Inferior parietal cortex (tissue), 1 donor: ENCODE data around the gene PPP6R2.
A peak's percentile ranks its signal among the peaks of the same experiment; 100 is the strongest.
"Not testable (repeated sequence)": the region's sequence is repeated elsewhere in the genome, so short reads cannot be mapped to it uniquely, and the experiment has no call there.

Source experiments
- DNase-seq: peaks from one replicate; pipeline ENCODE4 v3.0.0-alpha.2; 2016; ENCODE audit errors: extremely low spot score

PPP6R2 gene

DNA sequence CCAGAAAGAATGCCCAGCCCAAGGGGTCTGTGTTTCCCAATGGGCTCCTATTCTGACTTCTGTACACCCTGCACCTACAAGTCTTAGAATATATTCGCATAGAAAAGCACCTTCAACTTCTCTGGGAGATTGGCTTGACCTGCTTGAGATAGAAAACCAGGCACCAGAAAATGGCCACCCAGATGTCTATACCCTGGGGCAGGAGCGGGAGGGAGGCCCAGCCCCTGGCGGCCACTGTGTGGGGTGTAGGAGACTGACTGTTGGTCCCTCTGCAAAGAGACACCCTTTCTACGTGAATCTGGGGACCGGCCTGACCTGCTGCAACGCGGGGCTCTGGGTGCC lies 24.8 kb upstream of the PPP6R2 start:
- DNase-seq: no peak

DNA sequence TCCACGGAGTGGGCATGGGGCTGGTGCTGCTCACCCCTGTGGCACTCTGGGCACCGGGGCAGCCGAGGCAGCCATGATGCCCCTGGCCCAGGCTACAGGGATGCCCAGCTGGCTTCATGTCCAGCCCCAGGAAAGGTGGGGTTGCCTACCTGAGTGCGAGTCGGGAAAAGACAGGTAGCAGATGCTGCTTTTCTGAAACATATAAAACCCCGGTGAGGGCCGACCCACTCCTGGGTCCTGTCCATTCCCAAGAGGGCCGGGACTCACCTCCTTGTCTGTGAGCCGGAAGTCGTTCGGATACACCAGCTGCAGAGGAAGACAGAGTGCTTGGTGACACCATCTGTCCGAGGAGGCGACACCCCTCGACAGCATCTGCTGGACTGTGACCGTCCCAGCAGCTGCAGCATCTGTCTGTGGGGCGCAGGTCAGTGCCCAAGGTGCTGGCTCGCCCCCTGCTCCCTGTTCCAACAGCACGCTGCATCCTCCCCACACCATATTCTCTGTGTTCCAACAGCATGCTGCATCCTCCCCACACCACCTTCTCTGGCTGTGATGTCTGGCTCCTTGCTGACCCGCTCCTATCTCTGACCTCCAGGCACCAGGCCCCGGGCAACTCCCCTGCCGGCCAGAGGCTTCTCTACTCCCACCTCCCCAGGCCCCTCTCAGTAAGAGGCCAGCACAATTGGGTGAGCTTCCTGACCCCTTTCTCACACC lies 24.3 kb upstream of the PPP6R2 start:
- DNase-seq: no peak

DNA sequence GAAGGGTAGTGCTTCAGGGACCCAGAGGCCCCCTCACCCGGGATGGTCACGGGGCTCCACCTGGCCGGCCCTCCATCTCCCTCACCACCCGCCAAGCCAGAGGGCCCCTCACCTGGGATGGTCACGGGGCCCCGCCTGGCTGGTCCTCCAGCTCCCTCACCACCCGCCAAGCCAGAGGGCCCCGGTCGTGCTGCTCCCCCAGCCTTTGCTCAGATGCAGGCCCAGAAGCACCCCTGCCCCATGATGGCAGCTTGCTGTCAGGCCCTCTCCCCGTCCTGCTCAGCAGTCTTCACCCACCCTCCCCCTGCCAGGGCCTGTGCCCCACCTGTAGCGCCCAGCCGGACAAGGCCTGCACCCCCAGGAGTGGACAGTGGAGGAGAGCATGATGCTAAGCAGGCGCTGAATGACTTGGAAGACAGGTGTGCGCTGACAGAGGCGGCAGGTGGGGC lies 23.6 kb upstream of the PPP6R2 start:
- no peak for DNase-seq

DNA sequence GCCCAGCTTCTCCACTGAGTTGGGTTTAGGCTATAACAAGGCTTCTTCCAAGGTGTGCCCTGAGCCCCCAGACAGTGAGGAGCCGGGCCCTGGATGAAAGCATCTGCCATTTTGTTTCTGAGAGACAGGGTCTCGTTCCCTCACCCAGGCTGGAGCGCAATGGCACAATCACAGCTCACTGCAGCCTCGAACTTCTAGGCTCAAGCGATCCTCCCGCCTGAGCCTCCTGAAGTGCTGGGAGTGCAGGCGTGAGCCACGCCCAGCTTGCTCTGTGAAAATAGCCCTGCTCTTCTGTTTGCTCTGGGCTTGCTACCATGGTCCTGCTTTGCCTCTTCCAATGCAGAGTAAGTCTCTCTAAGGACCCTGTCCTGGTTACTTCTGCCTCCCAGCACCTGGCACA lies 23.0 kb upstream of the PPP6R2 start:
- DNase-seq: no peak

DNA sequence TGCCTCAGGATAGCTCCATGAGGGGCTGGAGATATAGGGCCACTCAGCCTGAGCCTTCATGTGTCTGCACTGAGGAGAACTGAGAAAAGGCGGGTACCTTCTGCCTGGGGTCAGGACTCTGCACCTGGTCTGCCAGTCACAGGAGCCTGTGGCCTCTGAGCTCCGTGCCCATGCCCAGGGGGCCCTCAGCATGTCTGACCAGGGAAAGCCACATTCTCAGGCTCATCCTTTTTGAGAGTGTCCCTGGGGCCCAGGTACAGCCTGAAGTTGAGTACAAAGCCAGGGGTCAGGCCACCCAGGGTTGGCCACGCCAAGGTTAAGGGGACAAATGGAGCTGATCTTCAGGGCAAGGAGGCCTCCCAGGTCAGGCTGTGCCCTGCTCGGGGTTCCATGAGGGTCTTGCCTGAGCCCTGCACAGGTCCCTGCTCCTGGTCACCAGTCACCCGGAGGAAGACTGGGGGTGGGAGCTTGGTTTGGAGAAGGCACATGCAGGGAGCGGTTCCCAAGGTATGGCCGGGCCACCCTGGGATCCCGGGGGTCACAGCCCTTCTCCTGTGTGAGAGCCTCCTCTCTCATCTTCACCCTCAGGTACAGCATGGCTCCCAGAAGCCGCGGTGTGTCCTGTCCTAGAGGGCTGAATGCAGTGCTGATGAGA lies 22.3 kb upstream of the PPP6R2 start:
- no peak for DNase-seq

DNA sequence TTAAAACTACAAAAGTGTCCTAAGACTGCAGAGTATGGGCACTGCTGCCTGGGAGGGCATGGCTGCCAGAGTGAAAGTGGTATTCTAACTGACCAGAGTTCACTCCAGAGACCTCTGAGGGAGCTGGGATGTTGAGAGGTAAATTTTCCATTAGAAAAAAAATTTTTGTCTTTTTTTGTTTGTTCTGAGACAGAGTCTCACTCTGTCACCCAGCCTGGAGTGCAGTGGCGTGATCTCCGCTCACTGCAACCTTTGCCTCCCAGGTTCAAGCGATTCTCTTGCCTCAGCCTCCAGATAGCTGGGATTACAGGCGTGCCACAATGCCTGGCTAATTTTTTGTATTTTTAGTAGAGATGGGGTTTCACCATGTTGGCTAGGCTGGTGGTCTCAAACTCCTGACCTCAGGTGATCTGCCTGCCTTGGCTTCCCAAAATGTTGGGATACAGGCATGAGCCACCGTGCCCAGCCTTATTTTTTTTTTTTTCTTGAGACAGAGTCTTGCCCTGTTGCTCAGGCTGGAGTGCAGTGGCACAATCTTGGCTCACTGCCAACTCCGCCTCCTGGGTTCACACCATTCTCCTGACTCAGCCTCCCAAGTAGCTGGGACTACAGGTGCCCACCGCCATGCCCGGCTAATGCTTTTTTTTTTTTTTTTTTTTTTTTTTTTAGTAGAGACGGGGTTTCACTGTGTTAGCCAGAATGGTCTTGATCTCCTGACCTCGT lies 20.6 kb upstream of the PPP6R2 start:
- not testable (repeated sequence) for DNase-seq

DNA sequence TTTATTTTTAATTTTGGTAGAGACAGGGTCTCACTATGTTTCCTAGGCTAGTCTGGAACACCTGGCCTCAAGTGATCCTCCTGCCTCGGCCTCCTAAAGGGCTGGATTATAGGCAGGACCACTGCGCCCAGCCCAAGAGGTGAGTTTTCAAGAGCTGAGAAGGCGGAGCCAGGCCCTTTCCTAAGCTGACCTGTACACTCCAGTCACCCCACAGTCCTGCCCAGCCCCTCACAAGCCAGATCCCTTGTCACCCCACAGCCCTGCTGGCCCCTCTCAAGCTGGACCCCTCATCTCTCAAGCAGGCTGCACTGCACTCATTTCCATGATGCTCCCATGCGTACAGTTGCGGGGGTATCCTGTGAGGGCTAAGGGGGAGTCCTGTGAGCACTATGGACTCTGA lies 19.2 kb upstream of the PPP6R2 start:
- no peak for DNase-seq

DNA sequence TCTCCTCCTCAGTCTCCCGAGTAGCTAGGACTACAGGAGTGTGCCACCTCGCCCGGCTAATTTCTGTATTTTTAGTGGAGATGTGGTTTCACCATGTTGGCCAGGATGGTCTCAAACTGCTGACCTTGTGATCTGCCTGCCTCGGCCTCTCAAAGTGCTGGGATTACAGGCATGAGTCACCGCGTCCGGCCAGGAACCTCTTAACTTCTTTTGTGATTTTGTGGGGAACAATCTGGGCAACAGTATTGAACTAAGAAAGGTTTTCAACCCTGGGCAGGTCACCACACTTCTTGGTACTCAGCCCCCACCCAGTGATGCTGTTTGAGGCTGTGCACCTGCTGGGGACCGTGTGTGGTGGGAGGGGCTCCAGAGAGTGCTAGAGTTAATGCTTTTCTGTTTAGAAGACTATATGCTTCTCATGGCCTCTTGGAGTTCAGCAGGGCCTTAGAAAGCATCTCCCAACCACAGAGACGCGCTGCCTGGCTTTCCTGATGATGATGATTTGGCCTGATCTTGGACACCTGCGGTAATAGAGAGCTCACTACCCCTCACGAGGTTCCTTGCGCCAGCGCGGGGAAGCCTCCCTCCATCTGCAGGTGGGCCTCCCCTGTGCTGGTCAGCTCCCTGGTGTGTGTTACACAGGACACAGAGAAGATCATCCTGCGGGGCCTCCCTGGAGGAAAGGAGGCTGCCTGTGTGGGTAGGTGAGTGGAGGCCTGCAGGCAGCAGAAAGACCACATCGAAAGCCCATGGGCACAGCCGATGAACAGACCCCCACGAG lies 17.5 kb upstream of the PPP6R2 start:
- DNase-seq: no peak

DNA sequence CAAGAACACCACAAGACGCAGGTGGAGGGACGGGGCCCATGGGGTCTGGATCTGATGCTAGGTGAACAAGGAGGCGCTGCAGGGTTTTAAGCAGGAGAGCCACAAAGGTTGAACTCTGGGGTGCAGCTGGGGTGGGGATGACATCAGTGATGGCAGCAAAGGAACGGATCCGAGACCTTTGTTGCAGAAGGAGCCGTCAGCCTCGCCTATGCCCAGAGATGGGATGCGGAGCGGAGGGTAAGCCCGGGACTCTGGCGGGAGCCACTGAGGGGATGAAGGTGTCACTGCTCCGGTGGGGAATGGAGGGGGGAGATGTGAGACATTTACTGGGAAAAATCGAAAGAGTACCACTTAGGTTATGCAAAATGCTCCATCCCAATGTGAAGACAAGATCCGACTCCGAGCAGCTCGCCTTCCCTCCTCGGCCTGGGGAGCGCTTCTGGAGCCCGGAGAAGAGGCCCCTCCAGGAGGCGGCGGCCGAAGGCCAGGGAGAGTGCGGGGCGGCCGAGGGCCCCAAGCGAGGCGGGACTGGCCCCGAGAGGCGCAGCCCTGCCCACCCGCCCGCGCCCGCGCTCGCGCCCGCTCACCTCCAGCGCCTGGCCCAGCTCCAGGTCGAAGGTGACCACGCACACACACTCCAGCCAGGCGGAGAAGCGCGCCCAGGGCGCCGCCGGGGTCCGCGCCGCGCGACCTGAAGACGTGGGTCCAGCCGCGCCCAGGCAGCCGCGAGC lies 16.7 kb upstream of the PPP6R2 start:
- DNase-seq: no peak

DNA sequence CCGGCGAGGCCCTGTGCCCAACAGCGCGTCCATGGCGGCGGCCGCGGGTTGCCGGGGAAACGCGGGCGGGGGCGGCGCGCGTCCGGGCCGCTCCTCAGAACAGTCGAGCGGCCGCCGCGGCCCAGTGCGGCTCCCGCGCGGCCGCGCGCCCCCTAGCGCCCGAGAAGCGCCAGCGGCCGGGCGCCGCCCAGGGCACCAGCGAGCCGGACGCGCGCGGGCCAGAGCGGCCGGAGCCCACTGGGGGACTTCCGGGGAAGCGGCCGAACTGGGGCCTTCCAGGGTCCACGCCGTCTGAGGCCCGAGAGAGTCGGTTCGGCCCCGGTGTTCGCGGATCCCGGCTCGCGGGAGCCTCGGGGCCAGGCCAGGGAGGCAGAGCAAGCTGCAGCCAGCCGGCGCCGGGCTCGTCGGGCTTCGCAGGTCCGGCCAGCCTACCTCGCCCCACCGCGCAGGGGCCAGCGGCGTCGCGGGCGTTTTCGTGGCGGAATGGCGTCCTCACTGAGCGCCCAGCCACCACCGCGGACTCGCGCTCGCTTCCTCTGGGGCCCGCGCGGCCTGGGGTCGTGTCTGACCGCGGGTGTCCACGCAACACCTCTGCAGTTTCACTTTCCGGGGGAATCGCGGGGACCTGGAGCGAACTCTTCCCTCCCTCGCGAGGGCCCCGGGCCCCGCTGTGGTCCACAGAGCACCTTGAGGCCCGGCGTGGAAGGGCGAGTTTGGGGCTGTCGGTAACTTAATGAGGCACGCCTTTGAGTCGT lies 16.0 kb upstream of the PPP6R2 start, which contains the start of gene DENND6B:
TSS of gene DENND6B (minus strand) at position 57 of the 755 bp plus-strand sequence. CDS start at position 33, 24 bp downstream.
- DNase-seq: peak; percentile 82

DNA sequence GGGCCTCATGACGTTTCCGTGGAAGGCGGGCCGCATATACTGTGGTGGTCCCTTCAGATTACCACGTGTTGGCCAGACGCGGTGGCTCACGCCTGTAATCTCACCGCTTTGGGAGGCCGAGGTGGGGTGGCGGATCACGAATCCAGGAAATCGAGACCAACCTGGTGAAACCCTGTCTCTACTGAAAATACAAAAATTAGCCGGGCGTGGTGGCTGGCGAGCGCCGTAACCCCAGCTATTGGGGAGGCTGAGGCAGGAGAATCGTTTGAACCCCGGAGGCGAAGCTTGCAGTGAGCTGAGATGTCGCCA lies 15.5 kb upstream of the PPP6R2 start:
- DNase-seq: no peak

DNA sequence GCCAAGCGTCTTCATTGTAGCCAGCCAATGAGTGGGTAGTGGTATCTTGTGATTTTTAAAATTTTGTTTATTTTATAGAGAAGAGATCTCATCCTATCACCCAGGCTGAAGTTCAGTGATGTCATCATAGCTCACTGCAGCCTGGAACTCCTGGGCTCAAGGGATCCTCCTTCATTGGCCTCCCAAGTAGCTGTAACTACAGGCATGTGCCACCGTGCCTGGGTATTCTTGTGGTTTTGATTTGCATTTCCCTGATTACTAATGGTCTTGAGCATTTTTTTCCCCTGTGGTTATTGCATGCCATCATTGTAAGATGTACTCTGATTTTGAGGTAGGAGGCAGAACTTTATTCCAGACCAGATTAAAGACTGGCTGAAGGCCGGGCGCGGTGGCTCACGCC lies 13.9 kb upstream of the PPP6R2 start:
- no peak for DNase-seq

DNA sequence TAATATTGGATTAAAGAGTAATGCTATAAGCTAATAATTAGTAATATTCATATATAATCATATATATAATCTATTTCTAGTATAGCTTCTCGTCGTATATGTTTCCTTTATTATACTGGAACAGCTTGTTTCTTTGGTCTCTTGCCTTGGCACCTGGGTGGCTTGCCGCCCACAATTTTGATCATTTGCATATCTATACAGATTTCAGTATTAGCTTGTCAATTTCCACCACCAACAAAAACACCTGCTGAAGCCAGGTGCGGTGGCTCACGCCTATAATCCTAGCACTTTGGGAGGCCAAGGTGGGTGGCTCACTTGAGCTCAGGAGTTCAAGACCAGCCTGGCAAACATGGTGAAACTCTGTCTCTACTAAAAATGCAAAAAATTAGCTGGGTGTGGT lies 8.7 kb upstream of the PPP6R2 start:
- not testable (repeated sequence) for DNase-seq

DNA sequence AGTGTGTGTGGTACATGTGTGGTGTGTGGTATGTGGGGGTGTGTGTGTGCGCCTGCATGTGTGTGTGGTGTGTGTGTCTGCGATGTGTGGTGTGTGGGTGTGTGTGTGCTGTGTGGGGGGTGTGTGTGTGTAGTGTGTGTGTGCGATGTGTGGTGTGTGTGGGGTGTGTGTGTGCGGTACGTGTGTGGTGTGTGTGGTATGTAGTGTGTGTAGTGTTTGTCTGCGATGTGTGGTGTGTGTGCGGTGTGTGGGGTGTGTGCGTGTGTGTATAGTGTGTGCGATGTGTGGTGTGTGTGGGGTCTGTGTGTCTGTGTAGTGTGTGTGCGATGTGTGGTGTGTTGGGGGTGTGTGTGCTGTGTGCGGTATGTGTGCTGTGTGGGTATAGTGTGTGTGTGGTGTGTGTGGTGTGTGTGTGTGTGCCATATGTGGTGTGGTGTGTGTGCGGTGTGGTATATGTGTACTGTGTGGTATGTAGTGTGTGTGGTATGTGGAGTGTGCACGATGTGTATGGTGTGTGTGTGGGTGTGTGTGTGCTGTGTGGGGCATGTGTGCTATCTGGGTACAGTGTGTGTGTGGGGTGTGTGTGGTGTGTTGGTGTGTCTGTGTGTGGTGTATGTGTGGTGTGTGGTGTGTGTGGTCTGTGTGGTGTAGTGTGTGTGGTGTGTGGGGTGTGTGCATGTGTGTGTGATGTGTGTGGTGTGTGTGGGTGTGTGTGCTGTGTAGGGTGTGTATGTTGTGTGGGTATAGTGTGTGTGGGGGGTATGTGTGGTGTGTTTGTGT lies 5.7 kb upstream of the PPP6R2 start:
- no peak for DNase-seq

DNA sequence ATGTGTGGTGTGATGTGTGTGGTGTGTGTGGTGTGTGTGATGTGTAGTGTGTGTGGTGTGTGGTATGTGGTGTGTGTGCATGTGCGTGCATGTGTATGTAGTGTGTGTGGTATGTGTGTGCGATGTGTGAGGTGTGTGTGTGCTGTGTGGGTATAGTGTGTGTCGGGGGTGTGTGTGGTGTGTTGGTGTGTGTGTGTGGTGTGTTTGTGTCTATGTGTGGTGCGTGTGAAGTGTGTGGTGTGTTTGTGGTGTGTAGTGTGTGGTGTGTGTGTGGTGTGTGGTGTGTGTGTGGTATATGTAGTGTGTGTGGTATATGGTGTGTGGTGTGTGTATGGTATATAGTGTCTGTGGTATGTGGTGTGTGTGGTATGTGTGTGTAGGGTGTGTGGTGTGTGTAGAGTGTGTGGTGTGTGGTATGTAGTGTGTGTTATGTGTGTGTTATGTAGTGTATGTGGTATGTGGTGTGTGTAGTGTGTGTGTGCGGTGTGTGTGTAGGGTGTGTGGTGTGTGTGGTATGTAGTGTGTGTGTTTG lies 5.0 kb upstream of the PPP6R2 start:
- DNase-seq: no peak

DNA sequence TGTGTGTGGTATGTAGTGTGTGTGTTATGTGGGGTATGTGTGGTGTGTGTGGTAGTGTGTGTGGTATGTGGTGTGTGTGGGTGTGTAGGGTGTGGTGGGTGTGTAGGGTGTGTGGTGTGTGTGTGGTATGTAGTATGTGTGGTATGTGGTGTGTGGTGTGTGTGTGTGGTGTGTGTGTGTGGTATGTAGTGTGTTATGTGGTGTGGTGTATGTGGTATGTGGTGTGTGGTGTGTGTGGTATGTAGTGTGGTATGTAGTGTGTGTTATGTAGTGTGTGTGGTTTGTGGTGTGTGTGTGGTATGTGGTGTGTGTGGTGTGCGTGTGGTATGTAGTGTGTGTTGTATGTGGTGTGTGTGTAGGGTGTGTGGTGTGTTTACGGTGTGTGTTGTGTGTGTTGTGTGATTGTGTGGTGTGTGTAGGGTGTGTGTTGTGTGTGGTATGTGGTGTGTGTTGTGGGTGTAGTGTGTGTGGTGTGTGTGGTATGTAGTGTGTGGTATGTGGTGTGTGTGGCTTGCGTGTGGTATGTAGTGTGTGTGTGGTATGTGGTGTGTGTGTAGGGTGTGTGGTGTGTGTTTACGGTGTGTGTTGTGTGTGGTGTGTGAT lies 4.2 kb upstream of the PPP6R2 start:
- DNase-seq: no peak

DNA sequence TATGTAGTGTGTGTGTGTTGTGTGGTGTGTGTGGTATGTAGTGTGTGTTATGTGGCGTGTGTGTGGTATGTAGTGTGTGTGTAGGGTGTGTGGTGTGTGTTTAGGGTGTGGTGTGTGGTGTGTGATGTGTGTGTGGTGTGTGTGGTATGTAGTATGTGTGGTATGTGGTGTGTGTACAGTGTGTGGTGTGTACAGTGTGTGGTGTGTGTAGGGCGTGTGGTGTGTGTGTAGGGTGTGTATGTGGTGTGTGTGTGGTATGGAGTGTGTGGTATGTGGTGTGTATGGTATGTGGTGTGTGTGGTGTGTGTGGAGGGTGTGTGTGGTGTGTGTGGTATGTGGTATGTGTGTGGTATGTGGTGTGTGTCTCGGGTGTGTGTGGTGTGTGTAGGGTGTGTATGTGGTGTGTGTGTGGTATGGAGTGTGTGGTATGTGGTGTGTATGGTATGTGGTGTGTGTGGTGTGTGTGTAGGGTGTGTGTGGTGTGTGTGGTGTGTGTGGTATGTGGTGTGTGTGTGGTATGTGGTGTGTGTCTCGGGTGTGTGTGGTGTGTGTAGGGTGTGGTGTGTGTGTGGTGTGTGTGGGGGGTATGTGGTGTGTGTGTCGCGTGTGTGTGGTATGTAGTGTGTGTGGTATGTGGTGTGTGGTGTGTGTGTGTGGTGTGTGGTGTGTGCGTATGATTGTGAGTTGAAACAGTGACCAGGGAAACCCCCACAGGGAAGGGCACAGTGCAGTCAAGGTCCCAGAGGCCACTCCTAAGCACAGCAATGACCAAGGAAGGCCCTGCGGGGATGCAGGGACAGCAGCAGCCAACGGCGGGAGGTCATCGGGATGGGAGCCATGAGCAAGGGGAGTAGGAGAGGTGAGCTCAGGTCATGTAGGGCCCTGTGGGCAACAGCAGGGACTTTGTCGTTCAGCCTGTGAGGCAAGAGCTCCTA lies 2.9 kb upstream of the PPP6R2 start:
- no peak for DNase-seq

DNA sequence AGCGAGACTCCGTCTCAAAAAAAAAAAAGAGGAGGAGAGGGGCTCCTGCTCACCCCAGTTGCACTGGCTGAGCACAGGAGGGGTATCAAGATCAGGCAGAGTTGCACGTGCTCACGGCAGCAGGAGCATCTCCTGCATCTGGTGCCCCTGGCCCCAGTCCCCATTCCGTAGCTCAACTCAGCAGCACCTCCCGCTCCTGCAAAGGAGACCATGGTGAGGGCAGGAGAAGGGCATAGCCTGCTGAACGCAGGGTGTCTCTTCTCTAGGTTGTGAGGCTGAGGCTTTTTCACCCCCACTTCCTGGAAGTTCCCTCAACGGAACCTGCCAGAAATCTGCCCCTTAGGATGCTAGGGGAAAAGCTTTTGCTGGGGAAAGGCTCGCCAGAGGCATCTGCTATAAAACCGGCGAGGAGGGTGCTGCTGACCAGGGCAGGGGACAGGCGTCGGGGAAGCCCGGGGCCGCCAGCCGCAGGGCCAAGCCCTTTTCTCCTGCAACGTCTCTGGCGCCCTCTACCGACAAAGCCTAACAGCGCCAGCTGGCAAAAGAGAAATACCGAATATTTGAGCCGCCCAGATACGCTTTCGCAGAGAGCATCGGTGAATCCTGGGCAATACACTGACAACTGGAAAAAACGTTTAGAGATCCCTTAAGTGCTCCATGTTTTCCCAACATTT lies 1.0 kb upstream of the PPP6R2 start:
- DNase-seq: peak; percentile 93
